GM21381 (cell line): Measurements from ENCODE around the gene ARGLU1.

ENCODE experiments used
- ATAC-seq: cut with Tn5 transposase; IDR thresholded peaks from one replicate; pipeline ENCODE4 v1.9.1; 2021; ENCODE audit warnings: mild to moderate bottlenecking, moderate library complexity; ENCODE audit not compliant: unreplicated experiment

Gene ARGLU1

DNA sequence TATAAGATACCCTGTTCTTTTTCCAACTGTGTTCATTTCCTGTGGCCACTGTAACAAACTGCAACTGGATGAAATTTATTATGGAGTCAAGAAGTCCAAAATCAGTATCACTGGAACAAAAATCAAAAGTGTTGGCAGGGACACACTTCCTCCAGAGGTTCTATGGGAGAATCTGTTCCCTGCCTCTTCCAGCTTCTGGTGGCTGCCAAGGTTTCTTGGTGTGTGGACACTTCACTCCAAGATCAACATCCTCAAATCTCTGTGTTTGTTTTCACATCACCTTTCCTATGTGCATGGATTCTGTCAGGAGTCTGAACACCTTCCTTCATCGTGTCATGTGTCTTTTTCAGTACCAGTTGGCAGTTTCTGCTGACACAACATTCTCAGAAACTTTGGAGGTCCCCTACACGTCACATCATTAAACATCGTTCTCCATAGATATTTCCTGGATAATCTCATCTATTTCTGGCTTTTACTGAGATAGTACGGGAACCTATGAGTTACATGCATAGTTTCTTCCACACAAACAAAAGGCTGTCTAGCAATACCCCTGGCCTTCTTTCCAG lies 17.3 kb downstream of the ARGLU1 start:
- no peak for ATAC-seq

DNA sequence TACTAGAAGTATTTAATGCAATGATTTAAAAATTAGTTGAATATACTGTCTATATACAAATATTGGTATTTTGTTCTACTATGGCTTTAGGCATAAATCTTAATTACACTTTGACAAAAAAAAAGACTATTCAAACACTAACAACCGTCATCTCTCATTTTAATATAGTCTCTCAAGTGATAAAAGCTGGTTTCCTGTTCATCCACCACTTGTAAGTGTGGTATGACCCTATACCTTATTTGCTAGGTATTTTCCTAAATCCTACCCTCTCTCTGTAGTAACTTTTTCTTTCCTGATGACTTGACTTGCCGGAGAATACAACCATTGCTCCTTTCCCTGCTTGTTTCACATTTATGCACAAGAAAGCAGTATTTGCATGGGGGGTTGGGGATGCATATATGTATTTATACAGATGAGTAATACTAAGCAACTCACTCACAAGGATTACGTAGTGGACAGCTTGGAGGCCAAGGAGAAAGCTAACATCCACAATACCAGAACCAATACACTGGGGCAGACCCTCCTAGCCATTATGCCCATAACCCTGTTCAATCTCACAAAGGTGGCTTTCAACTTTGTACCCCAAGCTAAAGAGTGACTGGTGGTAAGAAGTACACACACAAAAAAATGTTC lies 19.8 kb downstream of the ARGLU1 start:
- ATAC-seq = no peak

DNA sequence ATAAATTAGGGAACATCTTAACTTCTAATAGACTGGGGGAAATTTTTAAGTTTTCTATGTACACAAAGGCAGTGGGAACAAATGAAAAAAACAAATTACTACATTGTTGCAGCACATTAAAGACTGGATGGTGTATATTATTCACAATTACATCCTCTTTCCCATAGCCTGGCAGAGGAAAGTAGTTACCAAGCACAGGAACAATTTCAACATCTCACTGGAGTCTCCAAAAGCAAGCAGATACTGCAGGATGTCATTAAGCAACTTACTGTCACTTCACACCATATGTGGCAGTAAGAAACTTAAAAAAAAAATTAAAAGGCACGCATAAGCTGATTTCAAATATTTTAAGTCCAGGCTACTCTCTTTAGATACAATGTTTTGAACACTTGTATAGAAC lies 26.1 kb downstream of the ARGLU1 start:
- no peak for ATAC-seq

DNA sequence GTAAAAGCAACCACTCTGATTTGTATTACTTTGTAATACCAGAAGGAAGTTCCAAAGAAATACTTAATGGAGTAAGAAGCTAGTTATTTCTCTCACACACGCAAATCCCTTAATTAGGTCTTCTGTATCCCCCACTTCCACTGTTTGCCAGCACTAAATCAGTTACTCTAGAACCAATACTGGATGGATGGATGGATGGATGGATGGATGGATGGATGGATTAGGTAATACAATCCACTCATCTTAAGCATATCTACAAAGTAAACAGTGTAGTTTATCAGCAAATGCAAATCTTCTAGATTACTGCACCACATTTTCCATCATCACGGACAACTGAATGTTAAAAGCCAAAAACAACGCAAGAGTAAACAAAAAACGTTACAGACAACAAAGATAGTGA lies 27.3 kb downstream of the ARGLU1 start:
- ATAC-seq = no peak

DNA sequence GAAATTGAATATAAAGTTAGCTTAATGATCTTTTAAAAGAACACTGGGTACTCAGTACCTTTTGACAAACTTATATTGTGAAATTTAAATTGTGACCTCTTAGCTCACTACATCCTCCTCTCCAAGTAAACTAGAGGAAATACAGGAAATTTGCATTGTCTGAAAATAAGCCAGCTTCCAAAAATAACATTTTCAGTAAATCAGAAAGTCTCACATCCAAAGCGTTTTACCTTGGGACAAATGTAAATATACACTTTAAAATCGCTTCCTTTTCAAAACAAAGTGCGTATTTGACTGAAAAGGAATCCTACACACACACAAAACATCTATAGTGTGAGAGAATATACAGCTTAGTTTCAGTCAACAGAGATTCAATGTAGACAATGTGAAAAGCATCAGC lies 30.4 kb downstream of the ARGLU1 start:
- no peak for ATAC-seq

DNA sequence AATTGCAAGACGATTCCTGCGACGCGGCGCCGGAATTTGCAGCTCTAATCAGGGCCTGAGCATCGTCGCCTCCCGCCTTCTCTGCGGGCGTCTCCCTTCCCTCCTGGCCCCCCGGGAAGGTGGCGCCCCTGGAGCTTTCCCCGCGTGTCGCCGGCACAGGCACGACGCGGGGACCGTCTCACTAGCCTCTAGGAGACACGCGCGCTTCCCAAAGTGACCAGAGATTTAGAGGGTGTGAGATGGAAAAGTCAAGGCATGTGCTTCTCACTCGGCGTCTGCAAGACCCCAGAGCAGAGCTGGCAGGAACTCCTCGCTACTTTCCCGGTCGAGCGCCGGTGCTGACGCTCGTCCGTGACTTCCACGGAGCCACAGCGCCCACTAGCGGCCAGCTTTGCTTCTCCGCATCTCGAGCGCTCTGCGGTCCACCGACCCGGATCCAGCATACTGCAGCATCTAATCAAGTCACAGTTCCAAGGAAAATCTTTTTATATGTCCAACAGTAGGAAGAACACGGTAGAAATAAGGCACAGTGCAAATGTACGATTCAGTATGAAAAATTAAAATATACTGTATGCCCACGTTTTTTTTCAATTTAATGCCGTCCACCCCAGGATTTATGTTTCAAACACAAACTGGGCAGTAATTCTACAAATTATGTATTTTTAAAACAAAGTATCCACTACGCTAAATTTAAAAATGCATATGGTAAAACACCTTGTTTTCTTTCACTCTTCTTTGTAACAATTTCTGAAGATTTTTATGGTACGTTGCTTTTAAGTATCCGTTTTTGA lies 31.5 kb downstream of the ARGLU1 start:
- peak; percentile 29 for ATAC-seq

DNA sequence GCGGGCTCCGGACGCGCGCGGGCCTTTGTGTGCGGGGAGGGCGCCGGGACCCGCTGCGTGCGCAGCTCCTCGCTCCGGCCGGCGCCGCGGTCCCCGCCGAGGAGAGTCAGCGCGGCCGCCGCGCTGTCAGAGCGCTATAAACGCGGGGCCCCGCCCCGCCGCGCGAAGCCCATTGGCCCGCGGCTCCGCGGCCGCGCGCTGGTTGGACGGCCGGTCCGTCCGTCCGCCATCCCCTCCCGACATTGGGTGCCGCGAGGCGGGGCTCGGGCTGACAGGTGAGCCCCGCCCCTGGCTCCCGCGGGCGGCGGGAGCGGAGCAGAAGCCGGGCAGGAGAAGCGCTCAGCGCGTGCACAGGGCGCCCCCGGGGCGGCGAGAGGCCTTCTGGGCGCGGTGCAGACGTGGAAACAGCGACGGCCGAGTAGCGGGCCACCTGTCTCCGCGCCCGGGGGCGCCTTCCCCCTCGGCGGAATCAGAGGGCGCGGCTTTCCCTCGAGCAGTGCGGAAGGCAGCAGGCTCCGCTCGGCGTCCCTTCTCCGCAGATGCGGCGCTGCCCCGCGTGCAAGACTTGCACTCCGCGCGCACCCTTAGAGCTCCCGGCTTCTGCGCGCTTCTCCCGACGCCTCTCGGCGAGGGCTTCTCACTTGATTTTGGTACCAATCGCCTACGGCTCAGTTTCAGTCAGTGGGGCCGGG lies 32.2 kb downstream of the ARGLU1 start, which contains the start of gene EFNB2:
TSS of gene EFNB2 (minus strand) at position 111 of the 692 bp plus-strand sequence. CDS start 698 bp downstream, outside the sequence.
- ATAC-seq = peak; percentile 93

DNA sequence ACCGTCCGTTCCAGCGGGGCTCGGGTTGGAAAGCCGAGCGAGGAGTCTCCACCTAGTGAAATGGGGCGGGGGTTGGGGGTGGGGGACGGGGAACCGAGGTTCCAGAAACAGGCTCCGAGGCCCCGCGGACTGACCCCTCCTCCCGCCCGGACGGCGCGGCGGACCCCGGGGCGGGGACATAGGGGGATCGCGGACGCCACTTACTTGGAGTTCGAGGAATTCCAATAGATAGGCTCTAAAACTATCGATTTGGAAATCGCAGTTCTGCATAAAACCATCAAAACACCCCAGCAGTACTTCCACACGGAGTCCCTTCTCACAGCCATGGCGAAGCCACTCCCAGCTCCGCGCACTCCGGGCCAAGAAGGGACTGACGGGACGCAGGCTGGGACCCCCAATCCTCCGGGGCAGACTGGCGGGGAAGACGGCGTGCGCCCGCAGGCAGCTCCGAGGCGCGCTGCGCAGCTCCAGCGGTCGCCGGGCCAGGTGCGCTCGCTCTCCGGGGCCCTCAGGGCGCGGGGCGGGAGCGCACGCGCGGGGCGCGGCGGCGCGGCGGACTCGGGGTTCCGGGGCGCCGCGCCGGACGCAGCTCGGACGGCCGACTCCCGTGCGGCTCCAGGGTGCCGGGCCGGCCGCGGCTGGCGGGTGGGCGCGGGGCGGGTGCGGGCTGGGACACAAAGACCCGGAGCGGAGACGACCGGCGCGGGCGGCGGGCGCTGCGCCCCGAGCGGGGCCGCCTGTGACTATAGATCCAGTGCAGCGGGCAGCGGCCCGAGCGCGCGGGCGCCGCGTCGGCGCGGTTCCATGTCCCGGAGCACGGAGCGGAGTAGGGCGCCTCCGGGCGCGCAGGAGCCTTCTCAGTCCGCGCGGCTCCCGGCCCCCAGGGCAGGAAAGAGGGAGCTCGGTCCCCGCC lies 33.0 kb downstream of the ARGLU1 start:
- peak; percentile 26 for ATAC-seq

DNA sequence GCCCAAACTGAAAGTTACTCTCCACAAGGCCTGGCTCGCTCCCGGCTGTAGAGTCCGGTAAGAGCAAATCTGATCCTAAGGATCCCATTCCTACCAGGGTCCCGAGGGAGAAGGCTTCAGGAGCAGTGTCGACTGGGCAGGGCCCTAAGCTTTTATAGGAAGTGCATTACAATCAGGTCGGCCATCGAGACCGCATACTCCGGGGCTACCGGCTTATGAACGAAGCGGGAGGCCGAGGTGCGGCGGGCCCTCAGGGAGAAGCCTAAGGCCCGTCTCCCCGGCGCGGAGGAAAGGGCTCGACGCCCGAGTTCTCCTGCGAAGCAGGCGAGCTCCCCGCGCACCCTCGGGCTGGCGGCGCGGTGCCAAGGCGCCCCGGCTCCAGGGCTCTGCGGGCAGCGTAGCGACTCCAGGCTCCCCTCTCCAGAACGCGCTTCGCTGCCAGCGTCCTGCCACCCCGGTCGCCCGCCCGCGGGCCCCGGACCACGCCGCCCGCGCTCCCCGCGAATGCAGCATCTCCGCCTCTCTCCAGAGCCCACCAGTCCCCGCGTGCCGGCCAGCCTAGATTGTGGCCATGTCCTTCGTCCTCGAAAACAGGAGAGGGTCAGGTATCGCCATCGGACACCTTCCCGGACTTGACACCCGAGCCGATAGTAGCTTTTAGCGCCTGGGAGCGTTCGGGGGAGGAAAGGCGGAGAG lies 33.8 kb downstream of the ARGLU1 start:
- no peak for ATAC-seq

DNA sequence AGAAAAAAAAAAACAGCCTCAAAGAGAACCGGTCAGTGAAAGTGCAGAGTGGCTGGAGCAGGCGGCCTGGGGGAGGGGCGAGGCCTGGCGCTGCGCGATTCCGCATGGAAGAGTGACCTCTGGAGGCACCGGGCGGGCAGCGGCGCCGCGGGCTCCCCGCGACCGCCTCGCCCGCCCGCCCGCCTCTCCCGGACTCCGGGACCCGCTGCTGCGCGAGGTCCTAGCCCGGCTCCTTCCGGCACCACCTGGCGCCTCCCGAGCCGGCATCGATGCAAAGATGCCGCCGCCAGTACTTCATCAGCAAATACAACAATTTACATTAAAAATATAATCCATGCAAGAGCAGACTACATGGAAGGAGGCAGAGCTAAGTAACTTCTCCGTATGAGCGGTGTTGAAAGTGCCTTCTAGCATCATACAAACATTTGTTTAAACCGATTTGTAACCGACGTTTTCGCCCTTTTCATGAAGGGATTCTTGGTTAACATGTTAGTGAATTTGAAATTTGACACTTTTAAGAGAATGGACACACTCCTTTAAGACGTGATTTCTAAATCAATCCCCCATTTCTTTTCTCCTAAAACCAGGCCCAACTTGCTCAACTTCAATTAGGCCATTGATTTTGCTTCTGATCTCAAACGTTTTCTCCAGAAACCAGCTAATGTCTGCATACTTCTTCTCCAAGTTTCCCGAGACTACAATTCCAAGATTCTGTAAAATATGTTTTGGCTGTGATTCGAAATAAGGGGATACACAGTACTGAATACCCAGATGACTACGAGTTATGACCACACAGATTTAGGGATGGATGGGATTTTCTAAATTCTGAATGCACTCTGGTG lies 34.6 kb downstream of the ARGLU1 start:
- no peak for ATAC-seq

DNA sequence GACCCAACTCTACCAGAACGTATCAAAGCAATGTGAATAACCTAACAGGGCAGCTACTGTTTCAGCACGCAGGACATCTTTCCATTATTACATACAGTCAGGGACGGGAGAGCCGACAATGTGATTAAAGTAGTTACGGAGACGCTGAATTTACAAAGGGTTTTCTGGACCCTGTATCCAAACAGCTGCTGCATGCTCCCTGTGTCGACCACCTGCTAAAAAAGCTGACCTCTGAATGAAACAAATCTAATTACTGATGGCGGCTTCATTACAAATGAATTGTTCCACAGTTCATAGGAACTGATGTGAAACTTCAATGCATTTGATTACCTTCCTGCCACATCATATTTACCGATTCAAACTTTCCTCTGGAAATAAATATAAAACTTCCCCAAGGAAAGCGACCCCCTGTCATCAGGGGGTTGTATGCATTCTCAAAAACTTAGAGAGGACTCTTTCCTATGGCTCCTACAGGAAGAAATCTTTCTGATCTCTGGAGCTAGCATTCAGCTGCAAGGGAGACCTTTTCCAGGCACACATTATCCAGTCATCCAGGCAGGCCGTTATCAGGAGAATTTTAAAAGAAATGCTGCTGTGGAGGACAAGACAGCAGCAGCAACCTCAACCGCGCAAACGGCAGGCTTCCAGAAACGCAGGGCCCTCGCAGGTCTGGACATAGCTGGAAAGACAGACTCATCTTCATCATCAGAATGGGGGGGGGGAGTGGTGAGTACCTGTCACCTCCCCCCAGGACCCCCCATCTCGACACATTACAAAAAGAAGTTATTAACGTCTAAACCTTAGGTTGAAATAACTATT lies 35.6 kb downstream of the ARGLU1 start:
- no peak for ATAC-seq

DNA sequence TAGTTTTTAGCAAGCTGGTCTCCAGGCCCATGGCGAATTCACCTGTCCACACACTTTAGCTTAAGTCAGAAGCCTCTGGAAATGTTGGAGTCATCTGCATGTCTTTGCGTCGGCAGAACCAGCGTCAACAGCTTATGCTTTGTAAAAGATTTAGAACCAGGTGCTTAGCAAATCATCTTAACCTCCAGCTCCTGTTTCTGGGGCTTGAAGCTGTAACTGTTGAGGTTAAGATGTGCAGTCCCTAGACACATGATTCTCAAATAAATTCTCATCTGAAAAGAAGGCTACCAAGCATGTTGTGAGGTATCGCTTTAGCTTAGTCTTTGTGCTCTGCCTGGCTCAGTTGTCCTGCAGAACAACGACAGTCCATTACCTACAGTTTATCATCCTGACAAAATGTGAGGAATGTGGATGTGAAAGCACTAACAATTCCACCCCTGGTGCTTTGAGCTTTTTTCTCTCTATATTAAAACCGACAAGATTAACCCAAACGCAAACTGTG lies 36.9 kb downstream of the ARGLU1 start:
- no peak for ATAC-seq

DNA sequence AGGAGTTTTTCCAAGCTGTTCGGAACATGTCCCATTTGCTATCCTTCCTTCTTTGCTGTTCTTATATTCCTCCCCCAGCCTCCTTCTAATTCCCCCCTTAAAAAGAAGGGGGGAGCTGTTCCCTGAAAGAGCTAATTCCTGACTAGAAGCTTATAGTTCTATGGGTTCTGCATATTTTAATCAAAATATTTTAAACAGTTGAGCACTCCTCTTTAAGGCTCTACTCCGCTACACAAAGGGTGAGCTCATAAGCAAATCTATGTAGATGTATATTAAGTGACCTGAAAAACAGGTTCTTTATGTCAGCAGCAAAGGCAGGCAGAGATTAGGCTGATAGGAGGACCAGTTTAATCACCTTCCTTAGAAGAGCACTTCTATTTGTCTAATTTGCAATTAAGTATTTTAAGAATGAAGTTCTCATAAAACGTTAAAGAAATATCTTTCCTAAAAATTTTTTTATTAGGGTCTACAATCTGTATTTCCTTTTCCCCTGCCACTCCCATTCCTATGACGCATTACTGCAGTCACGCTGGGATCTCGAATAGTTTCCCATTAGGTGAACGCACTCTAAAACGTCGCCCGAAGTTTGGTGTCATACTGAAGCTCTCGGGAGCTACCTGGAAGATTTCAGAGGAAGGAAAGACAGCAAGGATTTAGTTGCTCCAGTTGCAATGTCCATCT lies 37.6 kb downstream of the ARGLU1 start:
- no peak for ATAC-seq

DNA sequence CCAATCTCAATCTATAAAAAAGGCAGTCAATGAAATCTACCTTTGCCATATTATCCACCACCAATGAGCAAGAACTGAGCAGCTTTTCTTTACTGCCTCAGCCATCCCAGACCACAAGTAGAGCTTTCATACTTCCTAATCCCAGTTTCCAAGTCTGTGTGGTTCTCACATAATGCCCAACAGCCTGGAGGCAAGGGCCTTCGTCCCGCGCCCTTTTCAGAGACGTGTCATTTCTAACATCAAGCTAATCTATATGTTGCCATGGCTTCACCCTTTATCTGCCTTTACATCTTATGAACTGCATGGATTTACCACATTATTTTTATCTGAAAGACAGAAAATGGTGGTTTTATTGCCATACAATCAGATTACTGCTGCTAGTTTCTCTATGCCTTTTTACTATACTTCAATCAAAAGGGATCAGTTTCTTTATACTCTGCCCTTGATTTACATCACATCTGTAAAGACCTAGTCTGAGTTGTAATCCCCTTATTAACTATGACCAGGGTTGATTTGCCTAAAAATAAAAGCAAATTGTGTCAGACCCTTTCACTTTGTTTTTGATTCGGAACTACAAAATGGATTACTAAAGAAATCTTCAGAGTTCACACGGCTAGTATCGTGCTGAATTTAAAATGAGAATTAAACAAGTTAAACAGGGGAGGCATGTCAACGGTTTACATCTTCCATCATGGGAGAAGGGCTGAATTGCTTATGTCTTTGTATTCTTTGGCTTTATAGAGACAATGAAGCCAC lies 38.3 kb downstream of the ARGLU1 start:
- ATAC-seq = no peak

DNA sequence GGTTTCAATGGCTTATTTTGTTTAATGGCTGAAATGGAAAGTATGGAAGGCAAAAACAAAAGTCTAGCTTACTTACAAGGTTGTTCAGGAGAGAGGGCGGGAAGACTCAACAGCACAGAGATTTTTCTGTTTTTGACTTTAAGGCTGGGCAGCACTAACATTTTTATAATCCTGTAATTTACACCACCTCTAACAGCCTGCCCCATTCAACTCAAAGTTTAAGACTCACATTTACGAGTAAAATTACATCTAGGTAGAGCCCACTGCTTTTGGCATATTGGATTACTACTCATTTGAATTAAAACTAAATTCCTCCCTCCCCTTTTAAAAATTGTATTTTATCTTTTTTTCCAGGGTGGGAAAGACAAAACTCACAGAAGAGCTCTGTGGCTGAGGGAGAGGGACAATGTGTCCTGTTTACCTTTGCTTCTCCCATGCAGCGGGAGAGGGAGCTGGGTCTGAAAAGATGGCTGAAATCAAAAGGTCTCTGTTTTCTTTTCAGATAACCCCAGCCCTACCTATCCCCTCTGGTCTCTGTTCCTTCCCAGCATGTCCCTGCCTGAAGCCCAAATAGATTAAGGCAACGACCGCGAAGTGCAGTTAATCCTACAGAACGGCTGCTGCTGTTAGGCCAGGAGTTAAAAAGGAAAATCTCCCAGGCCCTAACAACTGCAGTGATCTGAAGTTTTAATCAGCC lies 39.1 kb downstream of the ARGLU1 start:
- no peak for ATAC-seq

DNA sequence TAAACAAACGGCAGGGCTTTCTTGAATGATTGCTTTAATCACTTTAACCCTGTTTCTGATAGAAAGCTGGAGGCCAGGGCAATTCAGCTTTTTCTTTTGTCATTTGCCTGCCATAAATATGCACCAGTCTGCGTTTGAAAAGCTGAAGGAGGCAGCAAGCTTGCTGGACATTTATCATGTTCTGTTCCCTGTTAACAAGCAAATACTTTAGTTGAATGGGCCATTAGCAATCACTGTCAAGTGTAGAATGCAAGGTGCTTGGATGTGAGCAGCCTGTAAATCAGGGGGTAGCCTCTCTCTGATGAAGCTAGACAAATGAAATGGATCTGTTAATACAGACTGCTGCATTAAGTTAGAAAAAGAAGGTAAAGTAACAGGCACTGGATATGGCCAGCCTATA lies 40.1 kb downstream of the ARGLU1 start:
- ATAC-seq = no peak
